T-cell (primary cell): ENCODE measurements around the gene FOXO3B. TPM values are rescaled to one million over a fixed set of nuclear protein-coding genes. Genes with fewer than 3 reads are reported as not detected.
A peak's percentile ranks its signal among the peaks of the same experiment; 100 is the strongest.
"Not testable (repeated sequence)": the region's sequence is repeated elsewhere in the genome, so short reads cannot be mapped to it uniquely, and the experiment has no call there.

Source experiments
- ATAC-seq, 4 experiments: fragments of 200-7000 bp in 3 of 4; fragments of 150-1000 bp in 1 of 4; cut with Tn5 transposase; replicated peaks in 1 of 4; 1 replicate in 3 of 4; 2 replicates in 1 of 4; pipeline ENCODE4 v1.10.0; 2021; ENCODE audit warnings: moderate library complexity in 3 of 4, mild to moderate bottlenecking in 2 of 4, moderate number of reproducible peaks in 1 of 4
- CTCF ChIA-PET, 2 donors: fragments of 300-600 bp; sonication (Branson Sonifier 250); formaldehyde crosslinking; loops; one replicate each; lab custom pipeline; 2022; ENCODE audit warnings: antibody characterized with exemption in 2 of 2; lab: Charles Lee
- POLR2A ChIA-PET, 2 donors: fragments of 300-600 bp; sonication (Branson Sonifier 250); formaldehyde crosslinking; loops; one replicate each; lab custom pipeline; 2022; ENCODE audit warnings: antibody characterized with exemption in 2 of 2; lab: Charles Lee
- DNase-seq, 35 experiments: peaks; one replicate each; pipeline versions ENCODE4 v3.0.0 to v3.0.0-alpha.2; 2013 to 2023
- H3K27ac ChIP-seq: one replicate; pipeline ENCODE4 v1.5.1; 2013; ENCODE audit warnings: low read length
- H3K27me3 ChIP-seq, 2 experiments: replicated peaks in 1 of 2; 1 replicate in 1 of 2; 2 replicates in 1 of 2; pipeline versions ENCODE4 v1.6.1 to v1.7.0; 2013; ENCODE audit warnings: low read length in 1 of 2, mixed read lengths in 1 of 2; ENCODE audit not compliant: control insufficient read depth in 2 of 2, insufficient read depth in 2 of 2; ENCODE audit errors: extremely low read depth in 1 of 2
- H3K36me3 ChIP-seq, 2 donors: 1 replicate in 1 of 2; 2 replicates in 1 of 2; pipeline versions ENCODE4 v1.6.1 to v1.7.0; 2013; ENCODE audit warnings: low read length in 1 of 2; ENCODE audit not compliant: control insufficient read depth in 2 of 2, insufficient read depth in 1 of 2; ENCODE audit errors: extremely low read depth in 1 of 2
- H3K4me1 ChIP-seq, 2 experiments: 1 replicate in 1 of 2; 2 replicates in 1 of 2; pipeline versions ENCODE4 v1.6.1 to v1.7.0; 2013; ENCODE audit warnings: low read length in 2 of 2, mixed read lengths in 1 of 2; ENCODE audit not compliant: insufficient read depth in 2 of 2, control insufficient read depth in 1 of 2; ENCODE audit errors: extremely low read depth in 1 of 2
- H3K4me3 ChIP-seq, 2 donors: 1 replicate in 1 of 2; 2 replicates in 1 of 2; pipeline versions ENCODE4 v1.5.1 to v1.7.0; 2013; ENCODE audit warnings: mild to moderate bottlenecking in 2 of 2, low read length in 1 of 2, moderate library complexity in 1 of 2; ENCODE audit not compliant: control insufficient read depth in 1 of 2; ENCODE audit errors: extremely low read depth in 1 of 2
- H3K9me3 ChIP-seq: 2 replicates; pipeline ENCODE4 v1.7.0; 2013
- H3K27ac Mint-ChIP-seq, 2 donors: one replicate each; pipeline ENCODE4 v1.8.0; 2020 to 2021; ENCODE audit warnings: mild to moderate bottlenecking in 2 of 2, mixed read lengths in 2 of 2
- H3K27me3 Mint-ChIP-seq, 2 donors: one replicate each; pipeline ENCODE4 v1.8.0; 2021 to 2022; ENCODE audit warnings: mixed read lengths in 2 of 2
- H3K36me3 Mint-ChIP-seq: one replicate; pipeline ENCODE4 v1.8.0; 2021; ENCODE audit warnings: mixed read lengths
- H3K4me1 Mint-ChIP-seq, 3 donors: one replicate each; pipeline ENCODE4 v1.8.0; 2020 to 2022; ENCODE audit warnings: mixed read lengths in 3 of 3, mild to moderate bottlenecking in 1 of 3
- H3K4me3 Mint-ChIP-seq, 3 donors: one replicate each; pipeline ENCODE4 v1.8.0; 2020 to 2022; ENCODE audit warnings: mild to moderate bottlenecking in 3 of 3, mixed read lengths in 3 of 3, moderate library complexity in 3 of 3
- H3K9me3 Mint-ChIP-seq, 3 donors: one replicate each; pipeline ENCODE4 v1.8.0; 2020 to 2022; ENCODE audit warnings: mixed read lengths in 3 of 3
- WGBS: methylation state at CpG from one replicate; pipeline ENCODE4 v1.1.5; 2013; ENCODE audit warnings: missing lambda C conversion rate; ENCODE audit not compliant: insufficient coverage; 5-methylcytosine and 5-hydroxymethylcytosine counted together
- total RNA-seq, 35 experiments: library from RNA in 6 of 35; stranded (reverse) in 6 of 35; fragments of 120-200 nt in 1 of 35; gene quantifications; one replicate each; pipeline versions ENCODE4 v1.2.1 to v1.2.4 and lab custom pipeline; 2013 to 2026

The FOXO3B gene
- total RNA-seq, 5 donors from 2014 or later (not counting 1 experiment from before 2014, with no cell fraction given) = 3.2 to 8.6 (median 7.6) TPM

DNA sequence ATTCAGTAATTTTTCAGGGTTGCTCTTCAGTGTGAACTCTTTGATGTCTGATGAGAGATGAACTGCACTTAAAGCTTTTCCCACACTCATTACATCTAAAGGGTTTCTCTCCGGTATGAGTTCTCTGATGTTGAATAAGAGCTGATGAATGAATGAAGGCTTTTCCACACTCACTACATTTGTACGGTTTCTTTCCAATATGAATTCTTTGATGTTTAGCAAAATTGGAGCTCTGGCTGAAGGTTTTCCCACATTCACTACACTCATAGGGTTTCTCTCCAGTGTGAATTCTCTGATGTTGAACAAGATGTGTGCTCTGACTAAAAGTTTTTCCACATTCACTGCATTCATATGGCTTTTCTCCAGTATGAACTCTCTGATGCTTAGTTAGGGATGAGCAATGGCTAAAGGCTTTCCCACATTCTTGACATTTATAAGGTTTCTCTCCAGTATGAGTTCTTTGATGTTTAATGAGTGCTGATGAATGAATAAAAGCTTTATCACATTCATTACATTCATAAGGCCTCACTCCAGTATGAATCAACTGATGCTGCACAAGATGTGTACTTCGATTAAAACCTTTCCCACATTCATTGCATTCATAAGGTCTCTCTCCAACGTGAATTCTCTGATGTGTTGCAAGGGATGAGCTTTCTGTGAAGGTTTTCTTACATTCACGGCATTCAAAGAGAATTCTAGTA, 20.0 kb downstream of the FOXO3B start:
- not testable (repeated sequence) for ATAC-seq

DNA sequence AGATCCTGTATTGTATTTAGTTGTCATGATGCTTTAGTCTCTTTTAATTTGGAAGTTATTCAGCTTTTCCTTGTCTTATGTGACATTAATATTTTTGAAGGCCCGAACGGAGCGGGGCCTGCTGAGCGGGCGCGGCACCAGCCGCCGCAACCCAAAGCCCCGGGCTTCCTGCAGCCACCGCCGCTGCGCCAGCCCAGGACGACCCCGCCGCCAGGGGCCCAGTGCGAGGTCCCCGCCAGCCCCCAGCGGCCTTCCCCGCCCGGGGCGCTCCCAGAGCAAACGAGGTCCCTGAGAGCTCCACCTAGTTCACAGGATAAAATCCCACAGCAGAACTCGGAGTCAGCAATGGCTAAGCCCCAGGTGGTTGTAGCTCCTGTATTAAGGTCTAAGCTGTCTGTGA, 32.0 kb downstream of the FOXO3B start:
- H3K4me1 Mint-ChIP-seq, H3K27me3 ChIP-seq, H3K36me3 Mint-ChIP-seq, H3K27me3 Mint-ChIP-seq, H3K27ac ChIP-seq, CTCF ChIA-PET, H3K27ac Mint-ChIP-seq, POLR2A ChIA-PET, H3K4me1 ChIP-seq, H3K9me3 ChIP-seq, H3K9me3 Mint-ChIP-seq, DNase-seq, H3K4me3 Mint-ChIP-seq, H3K36me3 ChIP-seq, H3K4me3 ChIP-seq: not testable (repeated sequence)
- peak; percentile 45 to 52 (median 49) for ATAC-seq
- WGBS = no CpG with 5 or more reads among the region's 23 CpGs

More for the DNA sequence above, 20.0 kb downstream of the FOXO3B start:
- no CpG with 5 or more reads among the region's 5 CpGs for WGBS
- H3K9me3 Mint-ChIP-seq = peaks cover 0 to 21% (median 14%) of the 10 kb centered on the region in 3 donors
- H3K27me3 Mint-ChIP-seq, H3K36me3 ChIP-seq, DNase-seq, H3K4me3 ChIP-seq, H3K9me3 ChIP-seq, CTCF ChIA-PET, H3K27me3 ChIP-seq, H3K36me3 Mint-ChIP-seq, H3K4me3 Mint-ChIP-seq, H3K4me1 Mint-ChIP-seq, H3K4me1 ChIP-seq, H3K27ac Mint-ChIP-seq, POLR2A ChIA-PET, H3K27ac ChIP-seq: not testable (repeated sequence)

DNA sequence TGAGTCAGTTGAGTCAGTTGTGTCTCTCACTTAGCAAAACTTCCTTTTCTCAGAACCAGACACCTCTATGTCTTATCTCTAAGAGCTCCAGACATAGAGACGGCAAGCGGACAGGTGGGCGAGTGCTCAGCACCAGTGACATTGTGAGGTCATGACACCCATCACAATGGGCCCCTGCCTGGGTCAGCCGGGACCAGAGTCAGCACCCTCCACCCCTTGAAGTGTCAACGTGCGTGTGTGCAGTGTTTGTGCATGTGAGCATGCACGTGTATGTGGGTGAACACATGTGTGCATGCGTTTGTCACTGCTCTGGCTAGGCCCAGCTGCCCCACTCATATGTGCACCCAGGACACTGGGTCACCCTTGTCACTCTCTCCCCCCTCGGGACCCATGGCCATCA, 37.8 kb downstream of the FOXO3B start, which contains the start of gene TBC1D28:
TBC1D28 (minus strand) TSS at position 101 of the 400 bp plus-strand sequence. CDS start 3,039 bp downstream, outside the sequence.
- H3K27me3 ChIP-seq, H3K9me3 Mint-ChIP-seq, POLR2A ChIA-PET, H3K27ac Mint-ChIP-seq, H3K27me3 Mint-ChIP-seq, DNase-seq, H3K36me3 Mint-ChIP-seq, H3K4me1 Mint-ChIP-seq, H3K4me3 ChIP-seq, H3K4me1 ChIP-seq, ATAC-seq, H3K27ac ChIP-seq, H3K36me3 ChIP-seq, CTCF ChIA-PET, H3K9me3 ChIP-seq, H3K4me3 Mint-ChIP-seq: not testable (repeated sequence)
- WGBS = 100% methylated on average over 6 of the region's 9 CpGs

DNA sequence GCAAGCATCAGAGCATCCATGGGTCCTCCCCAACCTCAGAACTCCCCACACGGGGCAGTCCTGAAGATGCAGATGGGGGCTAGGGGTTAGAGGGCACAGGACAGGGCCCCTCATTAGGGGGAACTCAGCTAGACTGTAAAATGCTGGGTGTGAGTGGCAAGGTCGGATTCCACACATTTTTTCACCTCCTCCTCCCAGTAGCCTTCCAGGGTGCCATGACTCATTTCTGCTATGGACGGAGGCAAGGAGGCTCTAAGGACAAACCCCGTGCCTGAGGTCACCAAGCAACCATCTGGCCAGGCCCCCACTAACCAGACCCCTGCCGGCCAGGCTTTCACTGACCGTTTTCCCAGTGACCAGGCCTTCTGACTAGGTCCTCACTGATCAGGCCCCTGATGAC, 39.0 kb downstream of the FOXO3B start:
- ATAC-seq, H3K9me3 Mint-ChIP-seq, H3K27me3 ChIP-seq, H3K36me3 ChIP-seq, H3K36me3 Mint-ChIP-seq, H3K4me1 Mint-ChIP-seq, H3K4me3 ChIP-seq, POLR2A ChIA-PET, H3K4me3 Mint-ChIP-seq, H3K27me3 Mint-ChIP-seq, DNase-seq, H3K27ac Mint-ChIP-seq, H3K4me1 ChIP-seq, CTCF ChIA-PET, H3K27ac ChIP-seq, H3K9me3 ChIP-seq: not testable (repeated sequence)
- no CpG with 5 or more reads among the region's 6 CpGs for WGBS

DNA sequence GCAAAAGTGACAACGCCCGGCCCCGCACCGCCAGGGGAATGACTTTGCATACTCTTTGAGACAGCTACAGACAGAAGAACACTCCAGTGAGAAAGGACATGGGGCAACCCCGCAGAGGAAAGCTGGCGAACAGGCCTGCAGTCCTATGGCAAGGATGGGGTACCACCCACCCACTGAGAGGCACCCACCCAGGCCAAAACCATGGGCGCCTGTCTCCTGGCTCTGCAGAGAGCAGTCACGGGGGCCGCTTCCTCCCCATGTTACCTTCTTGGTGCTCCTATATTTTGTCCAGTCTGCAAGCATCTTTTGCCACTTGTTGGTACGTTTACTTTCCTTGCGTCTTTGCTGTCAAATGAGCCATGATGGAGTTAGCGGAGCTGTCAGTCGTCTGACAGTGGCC, 43.8 kb downstream of the FOXO3B start:
- CTCF ChIA-PET, H3K27ac Mint-ChIP-seq, H3K9me3 ChIP-seq, H3K36me3 Mint-ChIP-seq, ATAC-seq, DNase-seq, H3K4me3 ChIP-seq, H3K4me3 Mint-ChIP-seq, H3K36me3 ChIP-seq, H3K4me1 ChIP-seq, POLR2A ChIA-PET, H3K27ac ChIP-seq, H3K4me1 Mint-ChIP-seq, H3K9me3 Mint-ChIP-seq: not testable (repeated sequence)
- peaks cover 0 to 11% of the 10 kb centered on the region in 2 experiments for H3K27me3 ChIP-seq
- H3K27me3 Mint-ChIP-seq = peaks cover 13 to 18% of the 10 kb centered on the region in 2 donors
- 97% methylated on average over 2 of the region's 13 CpGs for WGBS

DNA sequence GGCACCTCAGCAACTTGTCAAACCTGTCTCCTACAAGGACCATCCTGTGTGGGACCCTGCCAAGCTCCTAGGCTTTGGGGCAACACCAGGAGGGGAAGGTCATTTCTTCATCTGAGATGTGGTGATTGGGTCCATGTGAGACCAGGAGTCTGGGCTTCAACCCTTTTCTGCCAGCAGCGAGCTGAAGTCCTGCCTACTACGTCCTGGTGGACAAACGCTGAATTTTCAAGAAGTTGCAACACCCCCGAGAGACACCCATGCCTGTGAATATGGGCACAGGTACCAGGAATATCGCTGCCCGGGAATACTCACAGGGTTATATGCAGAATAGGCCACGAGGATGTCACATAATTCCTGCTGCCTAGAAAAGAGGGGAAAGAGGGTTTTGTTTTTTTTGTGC, 45.9 kb downstream of the FOXO3B start:
- H3K9me3 ChIP-seq, DNase-seq, H3K4me1 ChIP-seq, H3K27ac ChIP-seq, H3K4me3 Mint-ChIP-seq, ATAC-seq, CTCF ChIA-PET, H3K27ac Mint-ChIP-seq, H3K36me3 ChIP-seq, POLR2A ChIA-PET, H3K4me3 ChIP-seq, H3K4me1 Mint-ChIP-seq, H3K9me3 Mint-ChIP-seq, H3K36me3 Mint-ChIP-seq: not testable (repeated sequence)
- peaks cover 13 to 18% of the 10 kb centered on the region in 2 donors for H3K27me3 Mint-ChIP-seq
- peaks cover 0 to 14% of the 10 kb centered on the region in 2 experiments for H3K27me3 ChIP-seq
- 72% methylated on average over 4 of the region's 7 CpGs for whole genome bisulfite sequencing
